GM21447 (cell line): ENCODE measurements around the gene TMEM236.
"Not testable (repeated sequence)": the region's sequence is repeated elsewhere in the genome, so short reads cannot be mapped to it uniquely, and the experiment has no call there.

Experiments used
- ATAC-seq: cut with Tn5 transposase; IDR thresholded peaks from one replicate; pipeline ENCODE4 v1.9.1; 2021; ENCODE audit not compliant: unreplicated experiment

The TMEM236 gene

GRCh38 chr10:17751781-17752445 lies at the start of gene TMEM236:
Gene TMEM236, plus strand, starts transcription at chr10:17752201. Its CDS starts 95 bp downstream, at chr10:17752296.
- no peak for ATAC-seq

- no peak for ATAC-seq
Observed at GRCh38 chr10:17703706-17704105, 48.3 kb upstream of the TMEM236 start.

- ATAC-seq: no peak
Observed at GRCh38 chr10:17708821-17709220, 43.2 kb upstream of the TMEM236 start.

- ATAC-seq: no peak
Observed at GRCh38 chr10:17709492-17709891, 42.5 kb upstream of the TMEM236 start.

- no peak for ATAC-seq
Observed at GRCh38 chr10:17710181-17710580, 41.8 kb upstream of the TMEM236 start.

GRCh38 chr10:17712053-17712452 lies 39.9 kb upstream of the TMEM236 start:
- ATAC-seq: no peak

GRCh38 chr10:17712717-17713471 lies 39.1 kb upstream of the TMEM236 start:
- no peak for ATAC-seq

- ATAC-seq: no peak
Observed at GRCh38 chr10:17713758-17714157, 38.2 kb upstream of the TMEM236 start.

GRCh38 chr10:17716161-17716560 lies 35.8 kb upstream of the TMEM236 start:
- no peak for ATAC-seq

GRCh38 chr10:17722317-17723014 lies 29.5 kb upstream of the TMEM236 start:
- not testable (repeated sequence) for ATAC-seq

GRCh38 chr10:17725703-17726102 lies 26.3 kb upstream of the TMEM236 start:
- no peak for ATAC-seq

GRCh38 chr10:17729630-17730029 lies 22.4 kb upstream of the TMEM236 start:
- ATAC-seq: no peak

- ATAC-seq: no peak
Observed at GRCh38 chr10:17730667-17731066, 21.3 kb upstream of the TMEM236 start.

GRCh38 chr10:17731331-17732020 lies 20.5 kb upstream of the TMEM236 start:
- no peak for ATAC-seq

- no peak for ATAC-seq
Observed at GRCh38 chr10:17733620-17734019, 18.4 kb upstream of the TMEM236 start.

GRCh38 chr10:17734432-17735080 lies 17.4 kb upstream of the TMEM236 start:
- ATAC-seq: no peak

- no peak for ATAC-seq
Observed at GRCh38 chr10:17735166-17735941, 16.6 kb upstream of the TMEM236 start.

- no peak for ATAC-seq
Observed at GRCh38 chr10:17736223-17736622, 15.8 kb upstream of the TMEM236 start.

- ATAC-seq: no peak
Observed at GRCh38 chr10:17737027-17737965, 14.7 kb upstream of the TMEM236 start.
